Ishikawa (cell line): ENCODE measurements around the gene ETV3L.

Experiments
- CEBPB ChIP-seq: IDR thresholded peaks from 2 replicates; pipeline ENCODE4 v1.6.1; 2012
- CREB1 ChIP-seq: IDR thresholded peaks from 2 replicates; pipeline ENCODE4 v1.6.1; 2012; ENCODE audit warnings: low read depth
- EGR1 ChIP-seq: IDR thresholded peaks from 2 replicates; pipeline ENCODE4 v1.6.1; 2012
- EP300 ChIP-seq: IDR thresholded peaks from 2 replicates; pipeline ENCODE4 v1.6.1; 2012; ENCODE audit warnings: borderline replicate concordance
- FOXM1 ChIP-seq: IDR thresholded peaks from 2 replicates; pipeline ENCODE4 v1.6.1; 2012; ENCODE audit warnings: low read depth, borderline replicate concordance
- MAX ChIP-seq: IDR thresholded peaks from 2 replicates; pipeline ENCODE4 v1.6.1; 2012
- NFIC ChIP-seq: IDR thresholded peaks from 2 replicates; pipeline ENCODE4 v1.6.1; 2012
- RAD21 ChIP-seq: IDR thresholded peaks from 2 replicates; pipeline ENCODE4 v1.6.1; 2012; ENCODE audit warnings: low read depth
- REST ChIP-seq: IDR thresholded peaks from 2 replicates; pipeline ENCODE4 v1.6.1; 2012; ENCODE audit warnings: low read depth, mild to moderate bottlenecking
- TAF1 ChIP-seq: IDR thresholded peaks from 2 replicates; pipeline ENCODE4 v1.6.1; 2012; ENCODE audit warnings: low read depth, mild to moderate bottlenecking
- TCF12 ChIP-seq: IDR thresholded peaks from 2 replicates; pipeline ENCODE4 v1.6.1; 2012; ENCODE audit warnings: low read depth
- TEAD4 ChIP-seq: IDR thresholded peaks from 2 replicates; pipeline ENCODE4 v1.6.1; 2012
- USF1 ChIP-seq: IDR thresholded peaks from 2 replicates; pipeline ENCODE4 v1.6.1; 2012
- YY1 ChIP-seq: IDR thresholded peaks from 2 replicates; pipeline ENCODE4 v1.6.1; 2012; ENCODE audit warnings: low read depth
- ZBTB7A ChIP-seq: IDR thresholded peaks from 2 replicates; pipeline ENCODE4 v1.6.1; 2012; ENCODE audit warnings: low read depth

ETV3L gene

GRCh38 chr1:157113106-157113505, 13.5 kb upstream of the ETV3L start:
- no peak for TF ChIP-seq YY1

GRCh38 chr1:157112186-157112867, 12.7 kb upstream of the ETV3L start:
- TF ChIP-seq CREB1, result no peak
- no peak for TF ChIP-seq USF1
- TF ChIP-seq CEBPB, result no peak
- no peak for TF ChIP-seq FOXM1
- TF ChIP-seq TCF12, result no peak
- no peak for TF ChIP-seq NFIC

GRCh38 chr1:157111396-157112165, 12.0 kb upstream of the ETV3L start:
- TF ChIP-seq EP300, result no peak
- TF ChIP-seq CREB1, result no peak
- no peak for TF ChIP-seq TCF12
- TF ChIP-seq RAD21, result no peak
- no peak for TF ChIP-seq MAX
- TF ChIP-seq CEBPB, result no peak
- no peak for TF ChIP-seq REST
- TF ChIP-seq FOXM1, result no peak
- no peak for TF ChIP-seq ZBTB7A
- TF ChIP-seq TEAD4, result no peak
- no peak for TF ChIP-seq USF1
- TF ChIP-seq NFIC, result no peak
- TF ChIP-seq TAF1, result no peak
- TF ChIP-seq EGR1, result no peak
- no peak for TF ChIP-seq YY1

- TF ChIP-seq EP300, result no peak
- no peak for TF ChIP-seq REST
- TF ChIP-seq MAX, result no peak
- TF ChIP-seq ZBTB7A, result no peak
- TF ChIP-seq CEBPB, result no peak
- no peak for TF ChIP-seq TAF1
- TF ChIP-seq FOXM1, result no peak
- no peak for TF ChIP-seq TCF12
- TF ChIP-seq USF1, result no peak
- TF ChIP-seq NFIC, result no peak
- TF ChIP-seq RAD21, result no peak
These were observed 11.1 kb upstream of the ETV3L start for GRCh38 chr1:157110686-157111085.

- TF ChIP-seq ZBTB7A, result no peak
- TF ChIP-seq EGR1, result no peak
- TF ChIP-seq TCF12, result no peak
- no peak for TF ChIP-seq MAX
- TF ChIP-seq TEAD4, result no peak
- TF ChIP-seq EP300, result no peak
- no peak for TF ChIP-seq CREB1
- no peak for TF ChIP-seq FOXM1
- no peak for TF ChIP-seq CEBPB
- no peak for TF ChIP-seq NFIC
- TF ChIP-seq REST, result no peak
- TF ChIP-seq YY1, result no peak
- TF ChIP-seq RAD21, result no peak
- no peak for TF ChIP-seq TAF1
- no peak for TF ChIP-seq USF1
These were observed 10.4 kb upstream of the ETV3L start for GRCh38 chr1:157110003-157110402.
